WI38 (cell line): ENCODE data around the gene SRSF9.

ENCODE experiments used
- H3K4me3 ChIP-seq: 2 replicates; pipeline ENCODE4 v1.5.1; 2011; ENCODE audit warnings: low read depth, mild to moderate bottlenecking, control low read depth, low read length
- TF ChIP-seq, protein P1 (sequence below): IDR thresholded peaks from 2 replicates; pipeline ENCODE4 v1.5.1; 2012; ENCODE audit warnings: low read depth, mild to moderate bottlenecking, control low read depth, low read length

Gene SRSF9

DNA sequence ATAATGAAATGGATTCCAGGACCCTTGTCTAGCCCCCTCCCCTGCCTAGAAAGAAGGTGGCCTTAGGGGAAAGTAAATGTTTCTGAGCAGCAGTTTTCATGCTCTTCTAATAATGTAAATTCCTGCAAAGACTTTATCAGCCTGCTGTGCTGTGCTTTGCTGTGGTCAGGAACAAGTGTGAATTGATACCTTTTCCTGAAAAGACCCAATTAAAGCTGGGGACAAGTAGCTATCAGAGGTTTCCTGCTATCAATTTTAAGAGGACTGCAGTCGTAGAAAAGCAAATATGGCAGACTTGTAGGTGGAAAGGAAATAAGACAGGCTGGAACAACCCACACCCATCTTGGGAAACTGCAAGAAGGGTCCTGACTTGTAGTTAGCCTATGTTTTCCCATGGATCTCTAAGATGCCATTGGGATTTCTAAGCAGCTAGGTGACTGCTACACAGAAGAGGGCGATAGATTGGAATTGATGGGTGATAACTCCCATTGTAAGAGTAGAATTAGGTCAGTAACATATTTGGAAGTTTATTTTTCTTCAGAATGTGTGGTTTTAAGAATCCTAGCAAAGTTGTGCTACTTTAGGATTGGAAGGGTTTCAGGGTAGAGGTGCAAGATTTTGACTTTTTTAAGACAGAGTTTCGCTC, 29.4 kb upstream of the SRSF9 start:
- TF ChIP-seq, protein P1, sequence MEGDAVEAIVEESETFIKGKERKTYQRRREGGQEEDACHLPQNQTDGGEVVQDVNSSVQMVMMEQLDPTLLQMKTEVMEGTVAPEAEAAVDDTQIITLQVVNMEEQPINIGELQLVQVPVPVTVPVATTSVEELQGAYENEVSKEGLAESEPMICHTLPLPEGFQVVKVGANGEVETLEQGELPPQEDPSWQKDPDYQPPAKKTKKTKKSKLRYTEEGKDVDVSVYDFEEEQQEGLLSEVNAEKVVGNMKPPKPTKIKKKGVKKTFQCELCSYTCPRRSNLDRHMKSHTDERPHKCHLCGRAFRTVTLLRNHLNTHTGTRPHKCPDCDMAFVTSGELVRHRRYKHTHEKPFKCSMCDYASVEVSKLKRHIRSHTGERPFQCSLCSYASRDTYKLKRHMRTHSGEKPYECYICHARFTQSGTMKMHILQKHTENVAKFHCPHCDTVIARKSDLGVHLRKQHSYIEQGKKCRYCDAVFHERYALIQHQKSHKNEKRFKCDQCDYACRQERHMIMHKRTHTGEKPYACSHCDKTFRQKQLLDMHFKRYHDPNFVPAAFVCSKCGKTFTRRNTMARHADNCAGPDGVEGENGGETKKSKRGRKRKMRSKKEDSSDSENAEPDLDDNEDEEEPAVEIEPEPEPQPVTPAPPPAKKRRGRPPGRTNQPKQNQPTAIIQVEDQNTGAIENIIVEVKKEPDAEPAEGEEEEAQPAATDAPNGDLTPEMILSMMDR, result no peak
- no peak overlapping the region for H3K4me3 ChIP-seq

DNA sequence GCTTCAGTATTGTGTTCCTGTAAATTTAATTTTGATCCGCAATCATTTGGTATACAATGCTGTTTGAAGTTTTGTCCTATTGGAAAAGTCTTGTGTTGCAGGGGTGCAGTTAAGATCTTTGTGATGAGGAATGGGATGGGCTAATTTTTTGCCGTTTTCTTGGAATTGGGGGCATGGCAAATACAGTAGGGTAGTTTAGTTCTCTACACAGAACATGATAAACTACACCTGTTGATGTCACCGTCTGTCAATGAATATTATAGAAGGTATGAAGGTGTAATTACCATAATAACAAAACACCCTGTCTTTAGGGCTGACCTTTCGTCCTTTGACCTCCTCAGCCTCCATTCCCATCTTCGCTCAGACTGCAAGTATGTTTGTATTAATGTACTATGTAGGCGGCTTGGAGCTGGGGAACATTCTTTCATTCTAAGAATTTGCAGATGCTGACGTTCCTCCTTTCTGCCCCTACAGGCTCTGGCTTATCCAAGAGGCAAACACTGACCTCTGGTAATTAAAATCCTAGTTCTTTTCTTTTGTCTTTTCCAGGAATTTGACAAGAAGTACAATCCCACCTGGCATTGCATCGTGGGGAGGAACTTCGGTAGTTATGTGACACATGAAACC, 28.1 kb upstream of the SRSF9 start:
- H3K4me3 ChIP-seq, result peak overlapping the region; percentile 91
- TF ChIP-seq, protein P1, result no peak

DNA sequence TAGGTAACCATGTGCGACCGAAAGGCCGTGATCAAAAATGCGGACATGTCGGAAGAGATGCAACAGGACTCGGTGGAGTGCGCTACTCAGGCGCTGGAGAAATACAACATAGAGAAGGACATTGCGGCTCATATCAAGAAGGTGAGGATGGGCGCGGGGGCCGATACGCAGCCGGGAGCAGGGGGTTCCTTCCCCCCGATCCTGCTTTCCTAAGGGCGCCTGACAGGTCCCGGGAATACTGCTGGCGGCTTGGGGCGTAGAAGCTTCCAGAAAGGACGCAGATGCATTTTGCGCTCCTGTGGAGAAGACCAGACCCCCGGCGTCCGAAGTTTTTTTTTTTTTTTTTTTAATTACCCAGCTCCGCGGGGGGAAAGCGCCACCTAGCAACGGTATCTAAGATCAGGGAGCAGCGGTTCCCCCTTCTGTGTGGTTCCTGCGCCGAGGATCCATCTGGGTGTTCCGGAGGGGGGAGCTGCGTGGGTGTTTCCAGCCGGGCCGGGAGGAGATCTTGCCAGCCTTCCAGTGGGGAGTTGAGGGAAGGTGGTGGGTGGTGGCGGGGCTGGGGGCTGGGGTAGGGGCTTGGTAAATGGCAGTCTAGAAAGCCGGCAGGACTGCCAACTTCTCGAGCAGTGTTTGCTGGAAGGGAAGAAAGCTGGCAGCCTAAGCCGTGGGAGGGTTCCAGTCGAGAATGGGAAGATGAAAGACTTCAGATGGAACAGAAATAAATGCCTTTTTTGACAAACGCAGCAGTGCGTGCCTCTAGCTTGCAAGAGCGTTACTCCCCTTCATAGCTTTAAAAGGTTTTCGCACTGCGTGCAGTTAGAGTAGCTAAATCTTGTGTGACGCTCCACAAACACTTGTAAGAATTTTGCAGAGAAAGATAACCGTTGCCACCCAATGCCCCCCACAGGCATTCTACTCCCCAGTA, 27.1 kb upstream of the SRSF9 start:
- peak overlapping the region; percentile 91 for H3K4me3 ChIP-seq
- TF ChIP-seq, protein P1, result no peak

DNA sequence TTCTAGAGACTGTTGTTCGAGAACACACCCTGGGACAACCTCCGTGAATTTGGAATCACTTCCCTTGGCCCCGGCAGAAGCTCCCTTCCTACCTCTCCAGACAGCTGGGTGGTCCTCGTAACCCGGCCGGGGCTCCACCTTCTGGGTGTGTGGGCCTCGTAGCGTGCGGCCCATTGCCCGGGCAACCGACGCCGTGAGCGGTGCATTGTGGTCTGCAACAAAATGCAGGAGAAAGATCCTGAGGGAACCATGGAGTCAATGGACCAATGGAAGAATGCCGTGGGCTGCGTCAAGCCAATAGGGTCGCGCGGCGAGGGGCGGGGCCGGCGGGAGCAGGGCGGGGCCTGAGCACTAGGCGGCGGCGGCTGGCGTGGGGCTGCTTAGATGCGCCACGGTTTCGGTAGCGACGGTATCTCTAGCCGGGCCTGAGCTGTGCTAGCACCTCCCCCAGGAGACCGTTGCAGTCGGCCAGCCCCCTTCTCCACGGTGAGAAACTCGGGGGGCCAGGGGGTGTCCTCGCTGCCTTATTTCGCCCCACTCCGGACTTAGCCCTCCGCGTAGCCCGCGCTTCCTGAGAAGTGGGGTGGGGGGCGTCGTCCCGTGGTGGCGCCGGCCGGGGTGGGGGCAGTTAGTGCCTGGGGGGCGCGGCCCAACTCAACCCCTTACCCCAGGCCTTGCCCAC, 26.3 kb upstream of the SRSF9 start, which contains the start of gene DYNLL1:
Gene DYNLL1 (plus strand): TSS at position 383 of the 682 bp plus-strand sequence. CDS start 309 bp downstream, outside the sequence.
- H3K4me3 ChIP-seq, result peak within 1 kb of the TSS; percentile 91
- TF ChIP-seq, protein P1, result no peak

DNA sequence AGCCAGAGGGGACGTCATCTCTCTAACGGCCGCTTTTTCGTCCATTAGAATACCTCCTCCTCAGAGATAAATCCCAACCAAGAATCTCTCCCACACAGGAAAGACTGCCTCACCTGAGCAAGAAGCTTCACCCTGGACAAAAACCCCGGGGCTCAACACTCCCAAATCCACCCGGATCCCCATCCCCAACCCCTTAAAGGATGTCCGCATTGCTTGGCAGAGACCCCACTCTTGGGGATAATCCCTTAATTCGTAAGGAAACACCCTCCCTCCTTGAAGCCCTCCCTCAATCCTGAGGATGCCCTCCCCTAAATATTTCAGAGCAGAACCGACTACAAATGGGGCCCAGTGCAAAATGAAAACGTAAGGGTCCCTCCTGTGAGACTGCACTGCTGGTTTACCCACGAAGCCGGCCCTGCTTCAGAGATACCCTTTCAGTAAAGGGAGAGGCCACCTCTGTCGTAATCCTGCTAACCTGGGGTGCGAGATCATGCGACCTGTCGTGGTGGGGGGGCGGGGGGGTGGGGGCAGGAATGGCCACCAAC, 25.7 kb upstream of the SRSF9 start:
- TF ChIP-seq, protein P1, result no peak

DNA sequence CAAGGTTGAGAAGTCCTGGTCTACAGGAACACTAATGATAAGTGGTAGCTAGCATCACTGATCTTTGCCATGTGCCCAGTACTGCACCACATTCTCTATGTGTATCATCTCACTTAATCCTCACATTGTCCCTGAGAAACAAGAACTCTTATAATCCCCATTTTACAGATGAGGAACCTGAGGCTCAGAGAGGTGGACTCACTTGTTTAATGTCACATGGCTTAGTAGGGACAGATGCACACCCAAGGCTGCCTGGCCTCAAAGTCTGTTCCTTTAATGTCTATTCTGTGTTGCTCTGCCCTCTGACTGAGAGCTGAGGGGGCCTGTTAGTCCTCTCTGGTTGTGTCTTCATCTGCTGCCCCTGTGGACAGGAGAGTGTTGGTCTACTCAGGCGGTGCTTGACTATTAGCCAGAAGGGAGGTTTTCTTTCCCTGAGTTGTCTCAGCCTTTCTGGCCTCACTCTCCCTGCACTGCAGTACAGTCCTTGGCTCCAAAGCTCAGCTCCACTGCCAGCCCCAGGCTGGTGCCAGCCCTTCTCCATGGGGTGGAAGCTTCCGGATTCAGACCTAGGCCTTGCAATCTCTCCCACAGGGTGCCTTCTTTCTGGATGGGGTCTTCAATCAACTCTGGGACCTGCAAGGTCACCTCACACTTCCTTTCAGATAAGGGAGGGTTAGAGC, 21.4 kb upstream of the SRSF9 start:
- TF ChIP-seq, protein P1, result no peak
- H3K4me3 ChIP-seq, result no peak overlapping the region

More for the DNA sequence above, 25.7 kb upstream of the SRSF9 start:
- peak overlapping the region; percentile 91 for H3K4me3 ChIP-seq
